Neural crest cell (in vitro differentiated cells): ENCODE measurements around the gene PHLDB2. TPM values are rescaled to one million over a fixed set of nuclear protein-coding genes. Genes with fewer than 3 reads are reported as not detected.

Experiments
- DNase-seq: peaks from one replicate; pipeline ENCODE4 v3.0.0; 2021; ENCODE audit warnings: low read depth, mixed read lengths, low spot score
- H3K27ac Mint-ChIP-seq: one replicate; pipeline ENCODE4 v1.8.0; 2021; ENCODE audit warnings: mild to moderate bottlenecking, mixed read lengths; ENCODE audit not compliant: unreplicated experiment
- H3K27me3 Mint-ChIP-seq: 2 replicates; pipeline ENCODE4 v1.8.0; 2021; ENCODE audit warnings: low read depth, mild to moderate bottlenecking, mixed read lengths
- H3K36me3 Mint-ChIP-seq: 2 replicates; pipeline ENCODE4 v1.8.0; 2021; ENCODE audit warnings: low read depth, mild to moderate bottlenecking, mixed read lengths
- H3K4me1 Mint-ChIP-seq: 2 replicates; pipeline ENCODE4 v1.8.0; 2021; ENCODE audit warnings: mixed read lengths
- H3K4me3 Mint-ChIP-seq: one replicate; pipeline ENCODE4 v1.8.0; 2021; ENCODE audit warnings: mild to moderate bottlenecking, mixed read lengths
- H3K9me3 Mint-ChIP-seq: 2 replicates; pipeline ENCODE4 v1.8.0; 2021; ENCODE audit warnings: mixed read lengths
- total RNA-seq: library from RNA; stranded (reverse); gene quantifications from 2 replicates; pipeline ENCODE4 v1.2.1, GENCODE V29; 2021
- TF ChIP-seq, protein P1 (sequence below): fragments of 200-600 bp; sonication (generic); conservative IDR thresholded peaks from 2 replicates; pipeline ENCODE4 v1.5.0; 2021; ENCODE audit warnings: antibody characterized with exemption, mild to moderate bottlenecking

Gene PHLDB2
- total RNA-seq, 1 donor from 2014 or later: 49.0 TPM

DNA sequence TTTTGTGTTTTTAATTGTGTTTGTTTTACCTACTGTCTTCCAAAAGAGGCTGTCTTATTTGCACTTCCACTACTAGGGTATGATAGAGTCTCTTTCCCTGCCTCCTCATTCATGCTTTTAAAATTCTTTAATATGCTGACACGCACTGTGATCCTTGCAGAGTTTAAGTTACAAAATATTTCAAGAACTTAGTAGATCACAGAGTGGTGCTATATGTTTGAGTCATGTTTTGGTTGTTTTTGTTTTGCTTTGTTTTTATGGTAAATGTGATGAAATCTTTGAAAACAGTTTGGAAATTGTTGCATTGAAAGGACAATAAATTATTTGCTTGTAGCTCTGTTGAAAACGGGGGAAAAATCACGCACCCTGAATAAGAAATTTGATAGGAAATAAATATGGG is 113.8 kb downstream of the PHLDB2 start:
- peaks cover 7% of the 10 kb centered on the region for H3K36me3 Mint-ChIP-seq
- TF ChIP-seq, protein P1, sequence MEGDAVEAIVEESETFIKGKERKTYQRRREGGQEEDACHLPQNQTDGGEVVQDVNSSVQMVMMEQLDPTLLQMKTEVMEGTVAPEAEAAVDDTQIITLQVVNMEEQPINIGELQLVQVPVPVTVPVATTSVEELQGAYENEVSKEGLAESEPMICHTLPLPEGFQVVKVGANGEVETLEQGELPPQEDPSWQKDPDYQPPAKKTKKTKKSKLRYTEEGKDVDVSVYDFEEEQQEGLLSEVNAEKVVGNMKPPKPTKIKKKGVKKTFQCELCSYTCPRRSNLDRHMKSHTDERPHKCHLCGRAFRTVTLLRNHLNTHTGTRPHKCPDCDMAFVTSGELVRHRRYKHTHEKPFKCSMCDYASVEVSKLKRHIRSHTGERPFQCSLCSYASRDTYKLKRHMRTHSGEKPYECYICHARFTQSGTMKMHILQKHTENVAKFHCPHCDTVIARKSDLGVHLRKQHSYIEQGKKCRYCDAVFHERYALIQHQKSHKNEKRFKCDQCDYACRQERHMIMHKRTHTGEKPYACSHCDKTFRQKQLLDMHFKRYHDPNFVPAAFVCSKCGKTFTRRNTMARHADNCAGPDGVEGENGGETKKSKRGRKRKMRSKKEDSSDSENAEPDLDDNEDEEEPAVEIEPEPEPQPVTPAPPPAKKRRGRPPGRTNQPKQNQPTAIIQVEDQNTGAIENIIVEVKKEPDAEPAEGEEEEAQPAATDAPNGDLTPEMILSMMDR: no peak
- H3K4me3 Mint-ChIP-seq: no peak overlapping the region
- H3K27me3 Mint-ChIP-seq: no peaks in the 10 kb centered on the region
- DNase-seq: no peak
- H3K9me3 Mint-ChIP-seq: no peaks in the 10 kb centered on the region
- peaks cover 11% of the 10 kb centered on the region for H3K4me1 Mint-ChIP-seq
- H3K27ac Mint-ChIP-seq: no peak overlapping the region

DNA sequence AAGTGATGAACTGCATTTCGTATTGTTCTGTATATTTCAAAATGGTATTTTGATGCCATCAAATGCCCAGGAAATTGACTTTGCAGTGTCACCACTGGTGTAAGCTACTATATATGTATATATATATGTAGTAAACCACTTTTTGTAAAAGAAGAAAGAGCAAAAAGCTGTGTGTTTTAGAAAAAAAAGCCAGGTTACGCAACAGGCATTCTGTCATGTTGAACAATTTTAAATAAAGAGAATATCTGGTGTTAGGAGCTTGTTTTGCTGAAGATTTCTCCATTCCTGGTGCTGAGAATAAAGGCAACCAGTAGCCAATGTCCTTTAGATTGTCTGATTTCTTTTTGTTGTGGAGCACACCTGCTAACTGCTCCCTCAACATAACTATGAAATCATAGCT is 116.1 kb downstream of the PHLDB2 start:
- H3K27me3 Mint-ChIP-seq: no peaks in the 10 kb centered on the region
- no peaks in the 10 kb centered on the region for H3K9me3 Mint-ChIP-seq
- no peak for DNase-seq
- no peak overlapping the region for H3K27ac Mint-ChIP-seq
- no peak overlapping the region for H3K4me3 Mint-ChIP-seq
- peaks cover 22% of the 10 kb centered on the region for H3K4me1 Mint-ChIP-seq
- peaks cover 3% of the 10 kb centered on the region for H3K36me3 Mint-ChIP-seq
- TF ChIP-seq, protein P1: no peak

DNA sequence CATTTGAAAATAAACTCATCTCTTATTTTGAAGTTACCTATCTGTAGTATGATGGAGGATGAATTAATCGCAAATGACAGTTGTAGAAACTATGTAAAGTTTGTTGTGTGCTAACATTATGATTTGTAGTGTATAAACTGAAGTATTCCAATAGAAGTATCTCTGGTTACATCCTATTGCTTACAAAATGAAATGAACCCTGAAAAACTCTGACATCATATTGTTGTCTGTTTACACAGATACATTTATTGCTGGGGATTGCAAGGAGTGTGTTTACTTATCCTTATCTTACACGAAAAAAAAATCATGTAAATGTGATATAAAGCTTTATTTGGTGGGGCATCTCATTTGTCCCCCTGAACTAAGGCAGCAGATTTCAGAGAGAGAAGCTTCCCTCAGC is 117.2 kb downstream of the PHLDB2 start:
- no peaks in the 10 kb centered on the region for H3K27me3 Mint-ChIP-seq
- peaks cover 3% of the 10 kb centered on the region for H3K36me3 Mint-ChIP-seq
- no peak for DNase-seq
- TF ChIP-seq, protein P1: no peak
- H3K4me1 Mint-ChIP-seq: peaks cover 32% of the 10 kb centered on the region
- H3K27ac Mint-ChIP-seq: no peak overlapping the region
- H3K4me3 Mint-ChIP-seq: peak overlapping the region; percentile 32
- no peaks in the 10 kb centered on the region for H3K9me3 Mint-ChIP-seq

DNA sequence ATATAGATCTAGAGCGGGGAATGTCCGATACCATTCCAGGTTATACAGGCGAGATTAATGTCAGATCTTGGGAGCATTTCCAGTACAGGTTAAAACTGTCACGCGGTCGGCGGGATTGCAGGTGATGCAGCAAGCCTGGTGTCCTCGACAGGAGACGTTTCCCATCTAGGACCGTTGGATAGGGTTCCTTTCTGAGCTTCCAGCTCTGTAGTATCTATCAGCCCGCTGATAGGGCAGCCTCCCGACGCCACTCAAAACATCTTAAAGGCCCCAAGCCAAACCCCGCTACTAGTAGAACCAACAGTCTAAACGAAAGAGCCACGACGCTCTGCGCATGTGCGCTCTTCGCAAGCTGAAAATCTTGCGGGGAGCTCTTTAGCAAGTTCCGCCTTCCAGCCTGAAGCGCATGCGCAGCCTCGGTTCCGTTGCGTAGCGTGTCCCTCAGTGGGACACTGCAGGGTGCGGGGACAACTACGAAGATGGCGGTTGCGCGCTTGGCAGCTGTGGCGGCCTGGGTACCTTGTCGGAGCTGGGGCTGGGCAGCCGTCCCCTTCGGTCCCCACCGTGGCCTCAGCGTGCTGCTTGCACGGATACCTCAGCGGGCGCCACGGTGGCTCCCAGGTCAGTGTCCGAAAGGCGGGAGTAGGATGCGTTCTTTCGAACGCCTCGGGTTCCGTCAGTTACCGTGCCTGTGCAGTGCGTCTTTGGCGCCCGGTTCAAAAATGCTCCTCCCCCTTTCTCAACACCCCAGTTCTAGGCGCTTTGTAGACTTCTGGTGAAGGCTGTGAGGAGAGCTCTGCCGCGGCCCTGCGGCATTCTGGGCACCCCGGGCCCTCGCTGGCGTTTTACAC is 119.7 kb downstream of the PHLDB2 start, which contains the start of gene ABHD10:
ABHD10 (plus strand) TSS at position 444 of the 851 bp plus-strand sequence; CDS start at position 480, 36 bp downstream.
- Mint-ChIP-seq H3K27ac (peak within 1 kb of the TSS; percentile 87), H3K4me1 (peaks cover 40% of the 10 kb centered on the region), H3K27me3 (no peaks in the 10 kb centered on the region), H3K4me3 (peak within 1 kb of the TSS; percentile 93), H3K36me3 (peaks cover under 1% of the 10 kb centered on the region), H3K9me3 (no peaks in the 10 kb centered on the region)
- DNase-seq: peak; percentile 94
- TF ChIP-seq, protein P1: no peak

DNA sequence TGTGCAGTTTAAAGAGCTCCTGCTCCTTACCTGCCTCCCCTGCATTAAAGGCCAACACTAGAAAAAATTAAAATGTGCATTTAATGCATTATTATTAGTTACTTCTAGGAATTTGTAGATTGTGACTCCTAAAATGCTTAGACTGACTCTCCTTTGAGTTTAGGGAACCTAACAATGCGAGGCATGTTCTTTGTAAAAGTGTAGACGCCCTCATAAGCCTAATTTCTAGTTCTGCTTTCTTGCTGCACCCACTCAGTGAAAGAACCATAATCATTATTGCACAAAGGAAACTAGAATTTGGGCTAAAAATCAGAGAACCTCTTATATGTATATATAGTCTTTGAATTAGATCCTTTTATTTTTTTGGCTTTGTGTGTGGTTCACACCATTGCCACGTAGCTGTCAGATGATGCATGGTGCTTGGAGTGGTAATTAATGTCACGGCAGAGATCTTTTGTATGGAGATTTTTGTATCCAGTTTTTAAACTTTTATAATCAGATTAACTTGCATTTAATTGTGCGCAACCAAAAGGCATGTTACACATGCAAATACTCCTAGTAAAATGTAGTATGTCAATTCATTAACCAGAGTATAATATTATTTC is 120.5 kb downstream of the PHLDB2 start:
- peaks cover under 1% of the 10 kb centered on the region for H3K36me3 Mint-ChIP-seq
- H3K27me3 Mint-ChIP-seq: no peaks in the 10 kb centered on the region
- peaks cover 40% of the 10 kb centered on the region for H3K4me1 Mint-ChIP-seq
- peak overlapping the region; percentile 79 for H3K27ac Mint-ChIP-seq
- H3K4me3 Mint-ChIP-seq: peak overlapping the region; percentile 93
- DNase-seq: no peak
- TF ChIP-seq, protein P1: no peak
- H3K9me3 Mint-ChIP-seq: no peaks in the 10 kb centered on the region
